ENCODE data around the gene KRT12.
"Not testable (repeated sequence)": the region's sequence is repeated elsewhere in the genome, so short reads cannot be mapped to it uniquely, and the experiment has no call there.

The KRT12 gene

GRCh38 chr17:40822132-40822812, 44.8 kb downstream of the KRT12 start, which contains the start of gene KRT10:
TSS of gene KRT10 (minus strand) at chr17:40822614. CDS start at chr17:40822585, 29 bp downstream.
- Histone ChIP-seq H3K4me1 (ENCODE audit: control insufficient read depth, insufficient read depth, low read length) (peaks cover 12% of the 10 kb centered on the region), H3K27ac (ENCODE audit: low read depth, low read length) (no peak within 1 kb of the TSS), H3K27me3 (ENCODE audit: control insufficient read depth, insufficient read depth, low read length) (peaks cover 5% of the 10 kb centered on the region; the same call in 1 of the 2 replicates), H3K36me3 (ENCODE audit: control insufficient read depth, insufficient read depth, low read length) (peaks cover 5% of the 10 kb centered on the region), H3K4me3 (ENCODE audit: low read depth, low read length) (no peak within 1 kb of the TSS), H3K9me3 (ENCODE audit: control insufficient read depth, insufficient read depth, low read length) (no peaks in the 10 kb centered on the region), H3K9ac (ENCODE audit: low read depth, low read length) (no peak within 1 kb of the TSS)

GRCh38 chr17:40821536-40821935, 45.5 kb downstream of the KRT12 start:
- peaks cover 7% of the 10 kb centered on the region for H3K36me3 ChIP-seq (ENCODE audit: control insufficient read depth, insufficient read depth, low read length)
- H3K4me1 ChIP-seq (ENCODE audit: control insufficient read depth, insufficient read depth, low read length) = peaks cover 12% of the 10 kb centered on the region
- no peak overlapping the region for H3K4me3 ChIP-seq (ENCODE audit: low read depth, low read length)
- H3K27me3 ChIP-seq (ENCODE audit: control insufficient read depth, insufficient read depth, low read length) = peaks cover 4% of the 10 kb centered on the region; the same call in 1 of the 2 replicates
- H3K27ac ChIP-seq (ENCODE audit: low read depth, low read length) = no peak overlapping the region
- H3K9me3 ChIP-seq (ENCODE audit: control insufficient read depth, insufficient read depth, low read length) = no peaks in the 10 kb centered on the region
- H3K9ac ChIP-seq (ENCODE audit: low read depth, low read length) = no peak overlapping the region

GRCh38 chr17:40820228-40820838, 46.7 kb downstream of the KRT12 start:
- Histone ChIP-seq H3K9me3 (ENCODE audit: control insufficient read depth, insufficient read depth, low read length) (no peaks in the 10 kb centered on the region), H3K36me3 (ENCODE audit: control insufficient read depth, insufficient read depth, low read length) (peaks cover 7% of the 10 kb centered on the region), H3K9ac (ENCODE audit: low read depth, low read length) (no peak overlapping the region), H3K4me3 (ENCODE audit: low read depth, low read length) (peak overlapping the region; percentile 98; the same call in 1 of the 2 replicates), H3K27ac (ENCODE audit: low read depth, low read length) (no peak overlapping the region), H3K27me3 (ENCODE audit: control insufficient read depth, insufficient read depth, low read length) (no peaks in the 10 kb centered on the region), H3K4me1 (ENCODE audit: control insufficient read depth, insufficient read depth, low read length) (peaks cover 12% of the 10 kb centered on the region)

- H3K4me1 ChIP-seq (ENCODE audit: control insufficient read depth, insufficient read depth, low read length) = peaks cover 12% of the 10 kb centered on the region
- no peaks in the 10 kb centered on the region for H3K27me3 ChIP-seq (ENCODE audit: control insufficient read depth, insufficient read depth, low read length)
- peak overlapping the region; percentile 17; the same call in 1 of the 2 replicates for H3K9ac ChIP-seq (ENCODE audit: low read depth, low read length)
- no peaks in the 10 kb centered on the region for H3K9me3 ChIP-seq (ENCODE audit: control insufficient read depth, insufficient read depth, low read length)
- peak overlapping the region; percentile 92 for H3K27ac ChIP-seq (ENCODE audit: low read depth, low read length)
- H3K36me3 ChIP-seq (ENCODE audit: control insufficient read depth, insufficient read depth, low read length) = peaks cover 7% of the 10 kb centered on the region
- peak overlapping the region; percentile 98 for H3K4me3 ChIP-seq (ENCODE audit: low read depth, low read length)
Measured at GRCh38 chr17:40819528-40820125, 47.4 kb downstream of the KRT12 start.

- Histone ChIP-seq H3K9me3 (ENCODE audit: control insufficient read depth, insufficient read depth, low read length) (no peaks in the 10 kb centered on the region), H3K9ac (ENCODE audit: low read depth, low read length) (peak overlapping the region; percentile 45; the same call in 1 of the 2 replicates), H3K27me3 (ENCODE audit: control insufficient read depth, insufficient read depth, low read length) (no peaks in the 10 kb centered on the region), H3K4me1 (ENCODE audit: control insufficient read depth, insufficient read depth, low read length) (peaks cover 12% of the 10 kb centered on the region), H3K4me3 (ENCODE audit: low read depth, low read length) (peak overlapping the region; percentile 98), H3K27ac (ENCODE audit: low read depth, low read length) (peak overlapping the region; percentile 92), H3K36me3 (ENCODE audit: control insufficient read depth, insufficient read depth, low read length) (peaks cover 7% of the 10 kb centered on the region)
Measured at GRCh38 chr17:40818733-40819527, 48.1 kb downstream of the KRT12 start.

GRCh38 chr17:40818343-40818732, 48.7 kb downstream of the KRT12 start:
- no peaks in the 10 kb centered on the region for H3K9me3 ChIP-seq (ENCODE audit: control insufficient read depth, insufficient read depth, low read length)
- H3K27me3 ChIP-seq (ENCODE audit: control insufficient read depth, insufficient read depth, low read length) = no peaks in the 10 kb centered on the region
- H3K36me3 ChIP-seq (ENCODE audit: control insufficient read depth, insufficient read depth, low read length) = peaks cover 7% of the 10 kb centered on the region
- H3K9ac ChIP-seq (ENCODE audit: low read depth, low read length) = peak overlapping the region; percentile 45; the same call in 1 of the 2 replicates
- H3K27ac ChIP-seq (ENCODE audit: low read depth, low read length) = peak overlapping the region; percentile 92
- H3K4me1 ChIP-seq (ENCODE audit: control insufficient read depth, insufficient read depth, low read length) = peaks cover 12% of the 10 kb centered on the region
- peak overlapping the region; percentile 98 for H3K4me3 ChIP-seq (ENCODE audit: low read depth, low read length)

- H3K9me3 ChIP-seq (ENCODE audit: control insufficient read depth, insufficient read depth, low read length) = no peaks in the 10 kb centered on the region
- no peak overlapping the region for H3K4me3 ChIP-seq (ENCODE audit: low read depth, low read length)
- H3K9ac ChIP-seq (ENCODE audit: low read depth, low read length) = no peak overlapping the region
- peaks cover 7% of the 10 kb centered on the region for H3K36me3 ChIP-seq (ENCODE audit: control insufficient read depth, insufficient read depth, low read length)
- no peak overlapping the region for H3K27ac ChIP-seq (ENCODE audit: low read depth, low read length)
- peaks cover 12% of the 10 kb centered on the region for H3K4me1 ChIP-seq (ENCODE audit: control insufficient read depth, insufficient read depth, low read length)
- H3K27me3 ChIP-seq (ENCODE audit: control insufficient read depth, insufficient read depth, low read length) = peaks cover 7% of the 10 kb centered on the region; the same call in 1 of the 2 replicates
Measured at GRCh38 chr17:40817103-40817682, 49.8 kb downstream of the KRT12 start.

GRCh38 chr17:40816569-40816968, 50.5 kb downstream of the KRT12 start:
- Histone ChIP-seq H3K27ac (ENCODE audit: low read depth, low read length) (no peak overlapping the region), H3K9ac (ENCODE audit: low read depth, low read length) (no peak overlapping the region), H3K9me3 (ENCODE audit: control insufficient read depth, insufficient read depth, low read length) (no peaks in the 10 kb centered on the region), H3K4me1 (ENCODE audit: control insufficient read depth, insufficient read depth, low read length) (peaks cover 12% of the 10 kb centered on the region), H3K27me3 (ENCODE audit: control insufficient read depth, insufficient read depth, low read length) (peaks cover 10% of the 10 kb centered on the region; the same call in 1 of the 2 replicates), H3K36me3 (ENCODE audit: control insufficient read depth, insufficient read depth, low read length) (peaks cover 7% of the 10 kb centered on the region), H3K4me3 (ENCODE audit: low read depth, low read length) (no peak overlapping the region)

- H3K36me3 ChIP-seq (ENCODE audit: control insufficient read depth, insufficient read depth, low read length) = peaks cover 7% of the 10 kb centered on the region
- H3K4me1 ChIP-seq (ENCODE audit: control insufficient read depth, insufficient read depth, low read length) = peaks cover 12% of the 10 kb centered on the region
- H3K9ac ChIP-seq (ENCODE audit: low read depth, low read length) = no peak overlapping the region
- no peaks in the 10 kb centered on the region for H3K9me3 ChIP-seq (ENCODE audit: control insufficient read depth, insufficient read depth, low read length)
- no peak overlapping the region for H3K27ac ChIP-seq (ENCODE audit: low read depth, low read length)
- peaks cover 18% of the 10 kb centered on the region; the same call in 1 of the 2 replicates for H3K27me3 ChIP-seq (ENCODE audit: control insufficient read depth, insufficient read depth, low read length)
- no peak overlapping the region for H3K4me3 ChIP-seq (ENCODE audit: low read depth, low read length)
Measured at GRCh38 chr17:40815381-40815780, 51.6 kb downstream of the KRT12 start.

GRCh38 chr17:40814657-40815056, 52.4 kb downstream of the KRT12 start:
- not testable (repeated sequence) for H3K4me3 ChIP-seq (ENCODE audit: low read depth, low read length); H3K4me1 ChIP-seq (ENCODE audit: control insufficient read depth, insufficient read depth, low read length); H3K36me3 ChIP-seq (ENCODE audit: control insufficient read depth, insufficient read depth, low read length); H3K9me3 ChIP-seq (ENCODE audit: control insufficient read depth, insufficient read depth, low read length); H3K9ac ChIP-seq (ENCODE audit: low read depth, low read length); H3K27ac ChIP-seq (ENCODE audit: low read depth, low read length)
- peaks cover 25% of the 10 kb centered on the region for H3K27me3 ChIP-seq (ENCODE audit: control insufficient read depth, insufficient read depth, low read length)

Measured in HUES48 (cell line).